NT2/D1 (cell line): ENCODE data around the gene MYO15B.

ENCODE experiments used
- SUZ12 ChIP-seq: IDR thresholded peaks from 2 replicates; pipeline ENCODE4 v1.6.1; 2011; ENCODE audit not compliant: insufficient read length, insufficient read depth; ENCODE audit errors: extremely low read depth
- YY1 ChIP-seq: IDR thresholded peaks from 2 replicates; pipeline ENCODE4 v1.6.1; 2011; ENCODE audit not compliant: insufficient read length, insufficient read depth
- ZNF274 ChIP-seq: IDR thresholded peaks from 2 replicates; pipeline ENCODE4 v1.6.1; 2011; ENCODE audit warnings: mild to moderate bottlenecking, low read depth, low read length

DNA sequence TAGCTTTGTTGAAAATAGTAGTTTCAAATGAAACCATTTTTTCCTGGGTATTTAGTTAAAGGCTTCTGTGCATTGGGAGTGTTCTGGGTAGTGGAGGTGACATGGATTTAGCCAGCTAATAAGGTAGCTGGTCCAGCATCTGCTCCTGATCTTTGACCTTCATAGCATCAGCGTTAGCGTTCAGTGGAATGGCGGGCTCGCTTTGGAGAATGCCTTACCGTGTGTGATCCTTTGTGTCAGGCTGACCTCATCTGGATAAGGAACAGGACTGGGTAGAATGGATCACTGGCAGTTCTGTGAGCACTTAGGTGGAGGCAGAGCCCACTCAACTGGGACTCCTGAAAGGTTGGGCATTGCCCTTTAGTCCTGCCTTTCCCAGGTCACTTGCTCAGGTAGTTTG, 83.3 kb downstream of the MYO15B start:
- TF ChIP-seq YY1 = no peak
- TF ChIP-seq SUZ12 = no peak
- TF ChIP-seq ZNF274 = no peak
